Measurements from ENCODE around the gene STK32B. TPM values are rescaled to one million over a fixed set of nuclear protein-coding genes. Genes with fewer than 3 reads are reported as not detected.
A peak's percentile ranks its signal among the peaks of the same experiment; 100 is the strongest.

The STK32B gene
- total and polyA plus RNA-seq, 2 of the 4 experiments (the other 2 are of a cell fraction): 5.5 to 6.3 TPM

- CTCF ChIA-PET: no interaction called here
- Histone ChIP-seq H3K9me1 (ENCODE audit: insufficient read depth, low read length) (peaks cover 12% of the 10 kb centered on the region), H4K8ac (ENCODE audit: low read depth in 2 of 2, low read length in 2 of 2) (no peak overlapping the region), H3K23ac (ENCODE audit: low read depth, low read length) (no peak overlapping the region), H4K5ac (ENCODE audit: low read depth, low read length) (no peak overlapping the region), H3K14ac (replicated peaks; ENCODE audit: low read depth, low read length) (no peak overlapping the region), H3K18ac (ENCODE audit: low read depth, low read length) (no peak overlapping the region), H3K79me1 (ENCODE audit: low read depth in 1 of 2, low read length in 2 of 2) (peaks cover 0 to 12% of the 10 kb centered on the region in 2 experiments; a peak in 2 of 4 replicates), H2BK120ac (ENCODE audit: low read depth, low read length) (no peak overlapping the region), H3K9me3 (ENCODE audit: control insufficient read depth, insufficient read depth, low read length) (peaks cover 9% of the 10 kb centered on the region), H2AFZ (replicated peaks; ENCODE audit: low read length, poor library complexity) (no peak overlapping the region), H3K36me3 (ENCODE audit: control insufficient read depth, insufficient read depth, low read length) (no peaks in the 10 kb centered on the region), H2AK9ac (replicated peaks; ENCODE audit: low read depth, low read length, poor library complexity) (no peak overlapping the region), H2AK5ac (ENCODE audit: low read depth, low read length) (no peak overlapping the region; the same call in 1 of the 2 replicates), H2BK5ac (ENCODE audit: low read depth, low read length, poor library complexity, severe bottlenecking) (no peak overlapping the region), H4K91ac (ENCODE audit: insufficient read depth, low read depth, low read length) (no peak overlapping the region), H3K4me1 (ENCODE audit: control insufficient read depth, insufficient read depth, low read length) (peaks cover 21% of the 10 kb centered on the region), H3K56ac (ENCODE audit: extremely low read depth, insufficient read depth, low read length) (no peak overlapping the region), H3K9ac (ENCODE audit: low read depth, low read length) (no peak overlapping the region), H4K20me1 (ENCODE audit: insufficient read depth, low read length) (no peaks in the 10 kb centered on the region), H3K4ac (ENCODE audit: low read depth, low read length) (no peak overlapping the region; the same call in 1 of the 2 replicates), H3K27me3 (ENCODE audit: control insufficient read depth, insufficient read depth, low read length) (no peaks in the 10 kb centered on the region), H3K4me3 (ENCODE audit: insufficient read depth, low read depth, low read length) (no peak overlapping the region), H2BK15ac (ENCODE audit: low read depth, low read length) (no peak overlapping the region), H2BK20ac (ENCODE audit: low read depth, low read length) (no peak overlapping the region), H3K4me2 (ENCODE audit: low read depth, low read length) (no peak overlapping the region), H3K27ac (ENCODE audit: insufficient read depth, low read length) (no peak overlapping the region)
- dilution Hi-C loops (cut with HindIII; ENCODE audit: low sequenced_read_pairs, unreplicated experiment): no loop called here
- intact Hi-C loops (cut with micrococcal nuclease): no loop called here
- POLR2A ChIA-PET (ENCODE audit: unreplicated experiment): no interaction called here
- no TSS peak for BruUV-seq (replicated peaks)
- TF ChIP-seq MAFK (IDR thresholded peaks at IDR 0.05; ENCODE audit: low read depth, low read length): no peak
- TF ChIP-seq RCOR1 (IDR thresholded peaks at IDR 0.05; ENCODE audit: insufficient replicate concordance, low read length): no peak
- peak; percentile 43 for TF ChIP-seq SMC3 (IDR thresholded peaks at IDR 0.05; ENCODE audit: low read depth, low read length)
- peak; percentile 48 for TF ChIP-seq RAD21 (IDR thresholded peaks at IDR 0.05; ENCODE audit: low read length)
- TF ChIP-seq BHLHE40 (IDR thresholded peaks at IDR 0.05; ENCODE audit: low read depth, low read length): no peak
- no peak for TF ChIP-seq RFX5 (IDR thresholded peaks at IDR 0.05; ENCODE audit: low read depth, low read length)
- no peak for TF ChIP-seq ELK1 (IDR thresholded peaks at IDR 0.05; ENCODE audit: borderline replicate concordance, low read depth, low read length)
- TF ChIP-seq CTCF (conservative IDR thresholded peaks at IDR 0.05; ENCODE audit: low read depth, low read length): peak; percentile 31
- DNase-seq (peak; percentile 15), ATAC-seq (ENCODE audit: low read depth) (no peak)
- in situ Hi-C loops (cut with MboI; ENCODE audit: low sequenced_read_pairs): no loop called here
- 81% methylated on average over 2 of the region's 8 CpGs; no CpG with 5 or more reads in 1 of the 2 experiments for WGBS, 2 experiments (ENCODE audit: extremely low coverage in 2 of 2, insufficient read length in 1 of 2)
Observed at GRCh38 chr4:5378002-5378401, 326.7 kb downstream of the STK32B start.
